CD4-positive, alpha-beta T cell treated with Interleukin-21 for 1 hour (primary cell): ENCODE data around the gene DDAH1.
"Not testable (repeated sequence)": the region's sequence is repeated elsewhere in the genome, so short reads cannot be mapped to it uniquely, and the experiment has no call there.

Source experiments
- DNase-seq: peaks from one replicate; pipeline ENCODE4 v3.0.0-alpha.2; 2020

DDAH1 gene

GRCh38 chr1:85356130-85356529 is 108.8 kb downstream of the DDAH1 start:
- no peak for DNase-seq

DNA sequence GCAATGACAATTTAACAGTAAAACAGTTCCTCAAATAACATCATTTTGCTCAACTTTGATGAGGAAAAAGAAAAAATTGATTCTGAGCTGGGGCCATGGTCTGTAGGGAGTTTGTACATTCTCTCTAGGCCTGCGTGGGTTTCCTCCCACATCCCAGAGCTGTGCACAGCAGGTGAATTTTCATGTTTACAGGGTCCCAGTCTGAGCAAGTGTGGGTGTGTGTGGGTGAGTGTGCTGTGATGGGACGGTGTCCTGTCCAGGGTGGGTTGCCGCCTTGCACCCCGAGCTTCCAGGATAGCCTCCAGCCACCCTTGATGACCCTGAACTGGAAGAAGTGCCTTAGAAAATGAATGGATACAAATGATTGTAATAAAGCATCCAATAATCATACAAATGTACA is 112.9 kb downstream of the DDAH1 start:
- DNase-seq = no peak

GRCh38 chr1:85351202-85351828 is 113.6 kb downstream of the DDAH1 start:
- no peak for DNase-seq

GRCh38 chr1:85349224-85349623 is 115.7 kb downstream of the DDAH1 start:
- DNase-seq = no peak

DNA sequence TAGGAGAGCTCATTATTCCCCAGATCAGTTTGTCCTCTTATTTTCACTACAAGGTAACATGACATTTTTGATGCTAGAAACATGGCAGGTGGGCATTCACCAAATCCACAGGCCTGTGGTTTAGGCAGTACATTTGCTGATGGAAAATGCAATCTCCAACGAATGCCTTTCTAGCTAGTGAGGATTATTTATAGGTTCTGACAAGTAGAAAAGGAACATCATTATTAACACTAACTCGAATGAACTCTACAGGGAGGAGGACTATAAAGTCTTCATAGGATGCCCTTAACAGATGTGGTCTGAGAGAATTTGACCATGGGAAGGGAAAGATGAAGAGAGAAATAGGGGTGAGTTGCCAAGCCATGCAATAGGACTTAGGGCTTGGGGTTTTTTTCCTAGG is 117.1 kb downstream of the DDAH1 start:
- no peak for DNase-seq

DNA sequence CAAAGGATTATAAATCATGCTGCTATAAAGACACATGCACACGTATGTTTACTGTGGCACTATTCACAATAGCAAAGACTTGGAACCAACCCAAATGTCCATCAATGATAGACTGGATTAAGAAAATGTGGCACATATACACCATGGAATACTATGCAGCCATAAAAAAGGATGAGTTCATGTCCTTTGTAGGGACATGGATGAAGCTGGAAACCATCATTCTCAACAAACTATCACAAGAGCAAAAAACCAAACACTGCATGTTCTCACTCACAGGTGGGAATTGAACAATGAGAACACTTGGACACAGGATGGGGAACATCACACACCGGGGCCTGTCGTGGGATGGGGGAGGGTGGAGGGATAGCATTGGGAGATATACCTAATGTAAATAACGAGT is 117.7 kb downstream of the DDAH1 start:
- not testable (repeated sequence) for DNase-seq

- no peak for DNase-seq
These were observed 120.7 kb downstream of the DDAH1 start for GRCh38 chr1:85344256-85344694.

DNA sequence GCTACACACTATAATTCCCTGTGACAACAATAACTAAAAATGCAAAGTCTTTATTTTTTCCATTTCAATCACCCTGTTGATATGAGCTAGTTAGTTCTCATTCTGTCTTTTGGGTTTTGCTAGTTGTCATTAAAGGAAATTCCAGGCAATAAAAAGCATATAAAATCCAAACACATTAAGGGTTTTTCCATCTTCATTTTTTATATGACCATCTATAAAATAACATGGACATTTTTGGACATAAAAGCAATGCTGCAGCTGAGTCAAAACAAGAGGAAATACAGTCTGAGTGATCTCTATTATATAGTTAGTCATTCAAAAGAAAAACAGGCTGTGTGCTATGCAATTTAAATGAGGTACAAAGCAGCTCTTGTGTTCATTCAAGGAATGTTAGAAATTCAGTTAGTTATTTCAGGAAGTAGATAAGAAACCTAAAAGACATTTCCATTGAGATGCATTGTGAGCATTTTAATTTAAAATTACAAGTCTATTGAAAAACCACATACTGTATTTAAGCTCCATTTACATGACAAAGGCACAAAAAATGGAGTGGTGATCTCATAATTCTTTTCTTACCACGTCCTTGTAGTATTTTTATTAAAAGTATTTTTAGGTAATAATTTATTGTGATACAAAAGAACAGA is 121.2 kb downstream of the DDAH1 start:
- no peak for DNase-seq

DNA sequence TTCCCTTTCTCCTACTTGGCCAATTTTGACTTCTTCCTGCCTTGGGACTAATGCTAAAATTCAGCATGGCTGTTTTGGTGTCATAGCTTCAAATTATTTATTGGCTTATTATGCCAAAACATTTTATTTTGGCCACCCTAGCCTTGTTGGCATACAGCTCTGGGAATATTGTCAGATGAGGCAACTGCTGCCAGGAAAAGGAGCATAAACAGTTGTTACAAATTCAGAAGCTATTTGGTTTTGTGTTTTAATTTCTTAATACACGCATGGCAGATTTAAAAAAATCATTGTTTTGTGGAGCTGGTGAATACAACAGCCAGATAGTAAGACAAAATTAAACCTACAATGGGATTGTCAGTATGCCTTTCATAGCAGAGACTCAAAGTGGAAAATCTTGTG is 121.7 kb downstream of the DDAH1 start:
- DNase-seq = no peak

DNA sequence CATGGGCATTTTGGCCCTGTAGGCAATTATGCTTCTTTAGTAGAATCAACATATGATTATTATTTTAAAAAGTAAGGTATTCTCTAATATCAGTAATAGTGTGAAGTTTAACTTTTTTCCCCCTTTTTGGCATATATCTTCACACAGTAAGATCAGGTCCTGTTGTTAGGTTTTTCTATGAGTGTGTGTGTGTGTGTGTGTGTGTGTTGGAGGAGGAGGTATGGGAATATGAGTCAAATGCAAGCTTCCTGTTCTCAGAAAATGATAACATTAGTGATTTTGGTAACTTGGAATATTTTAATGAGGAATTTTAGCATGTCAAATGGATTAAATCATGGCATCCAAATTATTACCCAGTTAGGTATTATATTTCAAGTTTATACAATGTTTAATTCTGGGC is 122.8 kb downstream of the DDAH1 start:
- no peak for DNase-seq

DNA sequence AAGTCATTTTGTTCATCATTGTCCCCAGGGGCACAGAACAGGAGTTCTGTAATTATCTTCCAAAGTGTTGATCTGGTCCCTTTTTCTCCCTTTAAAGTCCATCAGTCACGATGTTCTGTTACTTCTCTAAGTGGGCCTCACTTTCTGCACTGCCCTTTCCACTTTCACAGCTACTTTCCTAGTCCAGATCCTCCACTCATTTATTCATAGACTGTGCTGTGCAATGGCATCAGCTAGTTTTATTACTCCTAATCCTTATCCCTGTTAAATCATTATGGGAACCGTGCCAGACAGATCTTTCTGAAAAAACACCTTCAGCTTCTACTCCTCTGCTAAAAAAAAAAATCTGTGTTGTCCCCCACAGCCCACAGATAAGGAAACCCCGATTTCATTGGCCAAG is 124.5 kb downstream of the DDAH1 start:
- DNase-seq = no peak

DNA sequence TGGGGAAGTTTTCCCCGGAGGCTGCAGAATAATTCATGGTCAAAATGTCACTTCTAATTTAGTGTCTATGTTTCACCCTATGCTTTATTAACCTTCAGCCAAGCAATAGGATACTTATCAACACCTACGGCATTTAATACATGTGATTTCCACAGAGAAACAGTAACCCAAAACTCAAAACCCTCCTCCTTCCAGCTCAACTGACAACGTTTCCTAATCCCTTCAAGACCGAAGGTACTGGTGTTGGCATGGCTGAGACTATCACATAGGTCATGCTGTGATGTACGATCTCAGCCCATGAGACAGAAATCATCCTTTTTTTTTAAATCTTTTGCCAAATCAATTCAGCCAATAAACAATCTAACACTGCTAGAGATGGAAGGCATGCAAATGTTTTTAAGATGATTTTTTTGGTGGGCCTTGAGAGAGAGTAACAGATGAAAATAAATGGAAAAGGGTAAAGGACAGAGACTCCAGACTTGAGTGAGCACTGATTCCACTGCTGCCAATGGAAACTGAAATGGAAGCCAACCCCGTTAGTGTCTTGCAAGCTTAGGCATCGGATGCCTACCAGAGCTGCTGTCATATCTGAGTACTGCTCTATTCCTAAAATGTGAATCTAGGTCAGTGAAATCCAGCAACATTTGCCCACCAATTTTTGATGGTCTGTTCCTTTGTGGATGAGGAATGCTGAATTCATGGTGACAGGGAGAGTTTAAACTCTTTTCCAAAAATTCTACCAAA is 125.1 kb downstream of the DDAH1 start:
- no peak for DNase-seq

GRCh38 chr1:85339089-85339488 is 125.9 kb downstream of the DDAH1 start:
- no peak for DNase-seq

DNA sequence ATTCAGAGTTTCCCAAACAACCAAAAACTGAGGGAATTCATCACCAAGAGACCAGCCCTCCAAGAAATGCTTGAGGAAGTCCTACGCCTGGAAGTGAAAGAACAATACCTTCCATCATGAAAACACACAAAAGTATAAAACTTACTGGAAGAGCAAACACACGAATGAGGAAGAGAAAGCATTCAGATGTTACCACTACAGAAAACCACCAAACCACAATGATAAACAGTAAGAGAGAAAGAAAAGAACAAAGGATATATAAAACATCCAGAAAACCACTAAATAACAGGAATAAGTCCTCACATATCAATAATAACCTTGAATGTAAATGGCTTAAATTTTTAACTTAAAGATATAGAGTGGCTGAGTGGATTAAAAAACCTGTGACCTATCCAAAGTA is 130.0 kb downstream of the DDAH1 start:
- no peak for DNase-seq

DNA sequence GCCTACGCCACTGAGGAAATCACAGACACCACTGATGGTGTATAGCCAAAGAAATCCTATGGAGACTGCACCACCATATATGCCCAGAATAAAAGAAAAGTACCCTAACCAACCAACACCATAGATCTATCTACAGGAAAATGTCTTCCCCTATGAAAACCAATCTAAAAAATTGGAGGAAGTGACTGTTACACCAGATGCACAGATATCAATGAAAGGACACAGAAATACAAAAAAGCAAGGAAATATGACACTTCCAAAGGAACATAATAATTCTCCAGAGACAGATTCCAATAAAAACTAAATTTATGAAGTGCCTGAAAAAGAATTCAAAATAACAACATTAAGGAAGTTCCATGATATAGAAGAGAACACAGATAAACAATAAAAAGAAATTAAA is 131.8 kb downstream of the DDAH1 start:
- DNase-seq = no peak

GRCh38 chr1:85332575-85332974 is 132.4 kb downstream of the DDAH1 start:
- DNase-seq = no peak

DNA sequence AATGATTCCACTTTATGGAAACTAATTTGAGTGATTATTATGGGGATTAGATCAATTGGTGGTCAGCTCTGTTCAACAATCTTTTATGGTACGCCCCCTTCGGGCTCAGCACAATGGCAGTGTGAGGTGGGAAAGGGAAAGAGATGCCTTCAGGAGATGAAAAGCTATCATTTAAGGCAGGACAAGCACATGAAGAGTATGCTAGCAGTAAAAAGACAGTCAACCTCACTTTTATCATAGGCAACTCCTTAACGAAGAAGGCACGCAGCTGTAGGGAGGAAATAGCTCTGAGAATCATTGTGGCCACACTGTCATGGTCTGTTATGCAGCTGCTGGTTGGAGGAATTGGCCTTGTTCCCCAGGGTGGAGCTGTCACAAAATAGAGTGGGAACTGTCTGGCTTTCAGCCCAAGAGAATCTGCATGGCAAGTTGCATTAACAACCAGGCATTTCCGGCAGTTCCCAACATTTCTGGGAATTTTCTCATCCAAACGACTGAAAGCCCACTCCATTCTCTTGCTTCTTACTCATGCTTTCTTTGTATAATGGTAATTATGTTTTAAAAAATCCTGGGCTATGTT is 134.2 kb downstream of the DDAH1 start:
- no peak for DNase-seq

DNA sequence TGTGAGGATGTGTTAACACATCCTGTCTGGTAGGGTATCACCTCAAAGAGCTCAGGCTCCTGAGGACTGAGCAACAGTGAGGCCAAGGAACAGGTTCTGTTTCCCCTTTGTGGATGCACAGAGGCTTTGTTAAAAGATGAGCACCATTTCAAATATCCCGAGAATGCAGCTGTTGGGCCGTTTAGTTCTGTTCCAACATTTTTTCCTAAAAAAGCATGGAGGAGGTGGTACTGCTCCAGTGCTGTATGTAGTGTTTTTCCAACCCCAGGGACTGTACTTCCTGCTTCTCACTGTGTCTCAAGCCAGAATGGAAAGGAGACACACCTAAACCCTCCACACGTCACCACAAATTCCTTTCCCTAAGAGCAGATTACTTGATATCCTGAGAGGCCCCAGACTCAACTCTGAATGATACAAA is 134.7 kb downstream of the DDAH1 start:
- no peak for DNase-seq

GRCh38 chr1:85328713-85329397 is 136.1 kb downstream of the DDAH1 start:
- DNase-seq = no peak

- no peak for DNase-seq
These were observed 137.2 kb downstream of the DDAH1 start for GRCh38 chr1:85327759-85328158.

GRCh38 chr1:85326851-85327250 is 138.1 kb downstream of the DDAH1 start:
- DNase-seq = no peak

DNA sequence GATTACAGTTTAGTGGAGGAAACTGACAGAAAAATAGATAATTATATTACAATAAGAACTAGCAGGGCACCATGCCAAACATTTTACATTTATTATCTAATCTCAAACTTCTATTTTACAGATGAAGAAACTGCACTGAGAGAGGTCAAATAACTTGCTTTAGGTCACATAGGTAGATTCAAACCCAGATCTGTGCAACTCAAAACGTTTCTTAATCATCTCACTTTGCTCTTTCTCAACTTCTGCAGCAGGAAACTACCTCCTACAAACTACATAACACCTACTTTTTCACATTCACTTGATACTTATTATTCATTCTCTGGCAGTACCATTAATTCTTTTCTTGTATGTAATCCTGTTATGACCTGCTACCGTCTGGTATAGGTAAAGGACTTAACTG is 138.6 kb downstream of the DDAH1 start:
- DNase-seq = no peak

DNA sequence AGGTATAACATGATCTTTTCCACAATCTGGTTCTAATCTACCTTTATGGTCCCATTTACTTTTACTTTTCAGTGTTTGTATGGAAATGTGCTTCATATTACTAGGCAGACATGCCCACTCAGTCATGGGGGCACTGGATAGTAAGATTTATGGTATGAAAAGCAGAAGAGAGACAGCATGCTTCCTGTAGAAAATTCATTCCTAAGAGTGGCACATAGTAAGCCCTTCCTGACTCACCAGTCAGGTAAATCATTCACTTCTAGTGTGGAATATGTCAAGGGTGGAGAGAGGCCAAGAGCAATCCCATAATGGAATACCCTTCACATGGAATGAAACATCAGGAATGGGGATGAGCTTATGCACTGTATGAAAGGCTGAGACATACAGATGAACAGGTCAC is 139.0 kb downstream of the DDAH1 start:
- DNase-seq = no peak
